ENCODE results near the gene GPS2. TPM values are rescaled to one million over a fixed set of nuclear protein-coding genes. Genes with fewer than 3 reads are reported as not detected.

GPS2 gene
- total RNA-seq, 3 donors from 2014 or later (not counting 1 experiment from before 2014, with no cell fraction given), result 132 to 146 (median 133) TPM

GRCh38 chr17:7355053-7355452 lies 39.9 kb upstream of the GPS2 start, which contains the start of gene TMEM95:
Gene TMEM95, plus strand, starts transcription at chr17:7355156. Its CDS starts 49 bp downstream, at chr17:7355205.
- H3K9me3 ChIP-seq (ENCODE audit: control insufficient read depth, insufficient read depth, low read length), result no peaks in the 10 kb centered on the region
- intact Hi-C loops (cut with micrococcal nuclease), result loop anchor here (10.0 kb wide), 1 partner anchor 330 kb away; the partner anchor contains the start of genes TP53 and WRAP53
- H3K36me3 Mint-ChIP-seq, result no peaks in the 10 kb centered on the region
- H3K27me3 ChIP-seq (ENCODE audit: control insufficient read depth, insufficient read depth, low read length), result no peaks in the 10 kb centered on the region
- H3K27me3 Mint-ChIP-seq (ENCODE audit: low read depth in 2 of 2), result no peaks in the 10 kb centered on the region
- peak within 1 kb of the TSS; percentile 13 for H3K4me3 Mint-ChIP-seq
- TF ChIP-seq CTCF (IDR thresholded peaks at IDR 0.05), result no peak
- 86% methylated on average over 10 of the region's 10 CpGs for WGBS (ENCODE audit: insufficient coverage)
- H3K27ac Mint-ChIP-seq, result peak within 1 kb of the TSS in 1 of 2 donors; percentile 69
- H3K9me3 Mint-ChIP-seq, result no peaks in the 10 kb centered on the region
- H3K36me3 ChIP-seq (ENCODE audit: control insufficient read depth, insufficient read depth, low read length), result no peaks in the 10 kb centered on the region
- peaks cover 45% of the 10 kb centered on the region for H3K4me1 ChIP-seq (ENCODE audit: control insufficient read depth, insufficient read depth, low read length)
- no peak within 1 kb of the TSS for H3K4me3 ChIP-seq (ENCODE audit: low read length)
- H3K4me1 Mint-ChIP-seq, result peaks cover 9 to 33% of the 10 kb centered on the region in 2 donors
- no peak within 1 kb of the TSS for H3K27ac ChIP-seq (ENCODE audit: low read length)
- no peak for DNase-seq
- no peak for ATAC-seq

GRCh38 chr17:7354262-7354843 lies 39.2 kb upstream of the GPS2 start:
- no peak for ATAC-seq
- H3K27me3 ChIP-seq (ENCODE audit: control insufficient read depth, insufficient read depth, low read length), result no peaks in the 10 kb centered on the region
- intact Hi-C loops (cut with micrococcal nuclease), result loop anchor here (5.0 to 10.0 kb wide), 2 partner anchors 83 to 330 kb away; partner anchors contain the start of genes FGF11, TMEM102, TP53 and WRAP53
- H3K4me1 Mint-ChIP-seq, result peaks cover 9 to 38% of the 10 kb centered on the region in 2 donors
- H3K27ac Mint-ChIP-seq, result peak overlapping the region in 1 of 2 donors; percentile 69
- H3K27me3 Mint-ChIP-seq (ENCODE audit: low read depth in 2 of 2), result no peaks in the 10 kb centered on the region
- H3K4me3 Mint-ChIP-seq, result peak overlapping the region; percentile 13
- peak in 1 of 2 donors; percentile 33 for DNase-seq
- peaks cover 45% of the 10 kb centered on the region for H3K4me1 ChIP-seq (ENCODE audit: control insufficient read depth, insufficient read depth, low read length)
- no peak for TF ChIP-seq CTCF (IDR thresholded peaks at IDR 0.05)
- no peak overlapping the region for H3K27ac ChIP-seq (ENCODE audit: low read length)
- no peak overlapping the region for H3K4me3 ChIP-seq (ENCODE audit: low read length)
- 88% methylated on average over 9 of the region's 9 CpGs for WGBS (ENCODE audit: insufficient coverage)
- H3K36me3 ChIP-seq (ENCODE audit: control insufficient read depth, insufficient read depth, low read length), result no peaks in the 10 kb centered on the region
- H3K9me3 ChIP-seq (ENCODE audit: control insufficient read depth, insufficient read depth, low read length), result no peaks in the 10 kb centered on the region
- no peaks in the 10 kb centered on the region for H3K9me3 Mint-ChIP-seq
- H3K36me3 Mint-ChIP-seq, result no peaks in the 10 kb centered on the region

GRCh38 chr17:7352910-7353635 lies 37.9 kb upstream of the GPS2 start:
- Histone ChIP-seq H3K27ac (ENCODE audit: low read length) (peak overlapping the region; percentile 95), H3K4me3 (ENCODE audit: low read length) (peak overlapping the region; percentile 84), H3K27me3 (ENCODE audit: control insufficient read depth, insufficient read depth, low read length) (no peaks in the 10 kb centered on the region), H3K4me1 (ENCODE audit: control insufficient read depth, insufficient read depth, low read length) (peaks cover 45% of the 10 kb centered on the region), H3K9me3 (ENCODE audit: control insufficient read depth, insufficient read depth, low read length) (no peaks in the 10 kb centered on the region), H3K36me3 (ENCODE audit: control insufficient read depth, insufficient read depth, low read length) (peaks cover 9% of the 10 kb centered on the region)
- 95% methylated on average over 37 of the region's 37 CpGs for WGBS (ENCODE audit: insufficient coverage)
- intact Hi-C loops (cut with micrococcal nuclease), result loop anchor here (5.0 to 10.0 kb wide), 2 partner anchors 84 to 332 kb away; partner anchors contain the start of genes FGF11, TMEM102, TP53 and WRAP53
- TF ChIP-seq CTCF (IDR thresholded peaks at IDR 0.05), result no peak
- ATAC-seq (no peak), DNase-seq (no peak)
- Mint-ChIP-seq H3K36me3 (no peaks in the 10 kb centered on the region), H3K9me3 (no peaks in the 10 kb centered on the region), H3K4me1 (peaks cover 9 to 50% of the 10 kb centered on the region in 2 donors), H3K27ac (peak overlapping the region; percentile 89), H3K27me3 (ENCODE audit: low read depth in 2 of 2) (no peaks in the 10 kb centered on the region), H3K4me3 (peak overlapping the region; percentile 97)
